ENCODE data around the gene TMEM255A.

DNA sequence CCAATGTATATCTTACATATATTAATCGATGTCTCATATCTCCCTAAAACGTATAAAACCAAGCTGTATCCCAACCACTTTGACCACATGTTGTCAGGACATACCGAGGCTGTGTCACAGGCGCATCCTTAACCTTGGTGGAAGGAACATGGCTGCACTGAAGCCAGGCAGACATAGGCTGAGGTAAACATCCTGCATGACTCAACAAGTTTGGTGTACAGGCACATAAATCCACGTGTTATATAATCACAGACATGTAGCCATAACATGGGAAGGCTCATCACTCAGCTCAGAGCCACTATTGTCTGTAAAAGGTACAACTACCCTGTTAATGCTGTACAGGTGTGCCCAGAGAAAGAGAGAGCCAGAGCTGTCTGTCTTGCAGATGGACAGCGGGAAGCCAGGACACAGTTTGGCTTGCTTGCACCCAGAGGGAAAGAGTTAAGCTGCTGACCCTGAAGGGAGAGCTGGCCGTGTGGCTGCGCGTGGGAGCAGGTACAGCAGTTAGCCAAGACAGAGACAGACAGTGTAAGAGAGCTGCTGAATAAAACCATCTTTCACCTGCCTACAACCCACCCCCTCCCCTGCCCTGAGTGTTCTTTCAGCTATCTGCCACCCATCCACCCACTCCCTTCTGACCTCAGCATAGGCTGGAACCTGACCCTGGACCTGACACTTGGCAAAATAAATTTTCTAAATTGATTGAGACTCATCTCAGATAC is 82.9 kb downstream of the TMEM255A start:
- TF ChIP-seq CTCF (IDR thresholded peaks at IDR 0.05) (no peak), POLR2A (IDR thresholded peaks at IDR 0.05) (no peak)
